T-cell (primary cell): ENCODE results near the gene TGIF1. TPM values are rescaled to one million over a fixed set of nuclear protein-coding genes. Genes with fewer than 3 reads are reported as not detected.

Experiments used
- ATAC-seq, 4 experiments: fragments of 200-7000 bp in 3 of 4; fragments of 150-1000 bp in 1 of 4; cut with Tn5 transposase; replicated peaks in 1 of 4; 1 replicate in 3 of 4; 2 replicates in 1 of 4; pipeline ENCODE4 v1.10.0; 2021; ENCODE audit warnings: moderate library complexity in 3 of 4, mild to moderate bottlenecking in 2 of 4, moderate number of reproducible peaks in 1 of 4
- CTCF ChIA-PET, 2 donors: fragments of 300-600 bp; sonication (Branson Sonifier 250); formaldehyde crosslinking; loops; one replicate each; lab custom pipeline; 2022; ENCODE audit warnings: antibody characterized with exemption in 2 of 2; lab: Charles Lee
- POLR2A ChIA-PET, 2 donors: fragments of 300-600 bp; sonication (Branson Sonifier 250); formaldehyde crosslinking; loops; one replicate each; lab custom pipeline; 2022; ENCODE audit warnings: antibody characterized with exemption in 2 of 2; lab: Charles Lee
- DNase-seq, 35 experiments: peaks; one replicate each; pipeline versions ENCODE4 v3.0.0 to v3.0.0-alpha.2; 2013 to 2023
- H3K27ac ChIP-seq: one replicate; pipeline ENCODE4 v1.5.1; 2013; ENCODE audit warnings: low read length
- H3K27me3 ChIP-seq, 2 experiments: replicated peaks in 1 of 2; 1 replicate in 1 of 2; 2 replicates in 1 of 2; pipeline versions ENCODE4 v1.6.1 to v1.7.0; 2013; ENCODE audit warnings: low read length in 1 of 2, mixed read lengths in 1 of 2; ENCODE audit not compliant: control insufficient read depth in 2 of 2, insufficient read depth in 2 of 2; ENCODE audit errors: extremely low read depth in 1 of 2
- H3K36me3 ChIP-seq, 2 donors: 1 replicate in 1 of 2; 2 replicates in 1 of 2; pipeline versions ENCODE4 v1.6.1 to v1.7.0; 2013; ENCODE audit warnings: low read length in 1 of 2; ENCODE audit not compliant: control insufficient read depth in 2 of 2, insufficient read depth in 1 of 2; ENCODE audit errors: extremely low read depth in 1 of 2
- H3K4me1 ChIP-seq, 2 experiments: 1 replicate in 1 of 2; 2 replicates in 1 of 2; pipeline versions ENCODE4 v1.6.1 to v1.7.0; 2013; ENCODE audit warnings: low read length in 2 of 2, mixed read lengths in 1 of 2; ENCODE audit not compliant: insufficient read depth in 2 of 2, control insufficient read depth in 1 of 2; ENCODE audit errors: extremely low read depth in 1 of 2
- H3K4me3 ChIP-seq, 2 donors: 1 replicate in 1 of 2; 2 replicates in 1 of 2; pipeline versions ENCODE4 v1.5.1 to v1.7.0; 2013; ENCODE audit warnings: mild to moderate bottlenecking in 2 of 2, low read length in 1 of 2, moderate library complexity in 1 of 2; ENCODE audit not compliant: control insufficient read depth in 1 of 2; ENCODE audit errors: extremely low read depth in 1 of 2
- H3K9me3 ChIP-seq: 2 replicates; pipeline ENCODE4 v1.7.0; 2013
- H3K27ac Mint-ChIP-seq, 2 donors: one replicate each; pipeline ENCODE4 v1.8.0; 2020 to 2021; ENCODE audit warnings: mild to moderate bottlenecking in 2 of 2, mixed read lengths in 2 of 2
- H3K27me3 Mint-ChIP-seq, 2 donors: one replicate each; pipeline ENCODE4 v1.8.0; 2021 to 2022; ENCODE audit warnings: mixed read lengths in 2 of 2
- H3K36me3 Mint-ChIP-seq: one replicate; pipeline ENCODE4 v1.8.0; 2021; ENCODE audit warnings: mixed read lengths
- H3K4me1 Mint-ChIP-seq, 3 donors: one replicate each; pipeline ENCODE4 v1.8.0; 2020 to 2022; ENCODE audit warnings: mixed read lengths in 3 of 3, mild to moderate bottlenecking in 1 of 3
- H3K4me3 Mint-ChIP-seq, 3 donors: one replicate each; pipeline ENCODE4 v1.8.0; 2020 to 2022; ENCODE audit warnings: mild to moderate bottlenecking in 3 of 3, mixed read lengths in 3 of 3, moderate library complexity in 3 of 3
- H3K9me3 Mint-ChIP-seq, 3 donors: one replicate each; pipeline ENCODE4 v1.8.0; 2020 to 2022; ENCODE audit warnings: mixed read lengths in 3 of 3
- WGBS: methylation state at CpG from one replicate; pipeline ENCODE4 v1.1.5; 2013; ENCODE audit warnings: missing lambda C conversion rate; ENCODE audit not compliant: insufficient coverage; 5-methylcytosine and 5-hydroxymethylcytosine counted together
- total RNA-seq, 35 experiments: library from RNA in 6 of 35; stranded (reverse) in 6 of 35; fragments of 120-200 nt in 1 of 35; gene quantifications; one replicate each; pipeline versions ENCODE4 v1.2.1 to v1.2.4 and lab custom pipeline; 2013 to 2026

The TGIF1 gene
- total RNA-seq (10 to 100 TPM; 40.5 to 90.5 (median 81.8) TPM), total RNA-seq (lab: John Stamatoyannopoulos, UW) (46.7 to 289 (median 116) reads per million in 29 experiments)
- 44.0 TPM for total RNA-seq (2013)

GRCh38 chr18:3450012-3450798, at the start of gene TGIF1:
Gene TGIF1 (plus strand): TSS chr18:3450172. CDS start chr18:3450490, 318 bp downstream.
- peaks cover 37 to 50% (median 43%) of the 10 kb centered on the region in 3 donors for H3K4me1 Mint-ChIP-seq
- Histone ChIP-seq H3K27me3 (no peaks in the 10 kb centered on the region), H3K9me3 (no peaks in the 10 kb centered on the region), H3K36me3 (no peaks in the 10 kb centered on the region), H3K4me3 (peak within 1 kb of the TSS; percentile 70 to 97), H3K4me1 (peaks cover 18 to 63% of the 10 kb centered on the region in 2 experiments), H3K27ac (peak within 1 kb of the TSS; percentile 100)
- ATAC-seq, result peak; percentile 10 to 26 (median 25)
- no peaks in the 10 kb centered on the region for H3K36me3 Mint-ChIP-seq
- POLR2A ChIA-PET, result interaction anchor here (0.7 to 1.2 kb wide), 5 partner anchors 8 to 178 kb away, joined by 3 to 10 read pairs (median 3); no protein-coding TSS in a partner anchor
- 1% methylated on average over 47 of the region's 71 CpGs for WGBS
- no peaks in the 10 kb centered on the region for H3K27me3 Mint-ChIP-seq
- peak within 1 kb of the TSS; percentile 99 for H3K27ac Mint-ChIP-seq
- peak; percentile 63 to 91 (median 82) for DNase-seq
- H3K4me3 Mint-ChIP-seq, result peak within 1 kb of the TSS; percentile 91 to 95 (median 94)
- CTCF ChIA-PET, result interaction anchor here in 1 of 2 donors (0.6 to 4.8 kb wide), 4 partner anchors 144 to 199 kb away, joined by 3 to 36 read pairs (median 4); no protein-coding TSS in a partner anchor
- H3K9me3 Mint-ChIP-seq, result no peaks in the 10 kb centered on the region

- ATAC-seq, result no peak
- ChIA-PET CTCF (interaction anchor here in 1 of 2 donors (0.7 kb wide), 1 partner anchor 50 kb away, joined by 4 read pairs; no protein-coding TSS in a partner anchor), POLR2A (interaction anchor here in 1 of 2 donors (0.6 kb wide), 1 partner anchor 136 kb away, joined by 3 read pairs; no protein-coding TSS in a partner anchor)
- Mint-ChIP-seq H3K4me3 (no peak overlapping the region), H3K27ac (no peak overlapping the region), H3K4me1 (peaks cover 11 to 16% (median 12%) of the 10 kb centered on the region in 3 donors), H3K27me3 (no peaks in the 10 kb centered on the region), H3K9me3 (peaks cover 0 to 11% (median 0%) of the 10 kb centered on the region in 3 donors), H3K36me3 (no peaks in the 10 kb centered on the region)
- Histone ChIP-seq H3K4me1 (peaks cover 4 to 5% of the 10 kb centered on the region in 2 experiments), H3K27ac (no peak overlapping the region), H3K4me3 (no peak overlapping the region), H3K9me3 (peaks cover 2% of the 10 kb centered on the region), H3K27me3 (no peaks in the 10 kb centered on the region), H3K36me3 (no peaks in the 10 kb centered on the region)
- WGBS, result no CpG with 5 or more reads among the region's 2 CpGs
- DNase-seq, result no peak
Observed at GRCh38 chr18:3400567-3401296, 49.2 kb upstream of the TGIF1 start.

- no CpG with 5 or more reads among the region's 5 CpGs for WGBS
- Mint-ChIP-seq H3K4me1 (peaks cover 19 to 25% (median 24%) of the 10 kb centered on the region in 3 donors), H3K27ac (no peak overlapping the region), H3K4me3 (no peak overlapping the region), H3K36me3 (no peaks in the 10 kb centered on the region), H3K27me3 (no peaks in the 10 kb centered on the region), H3K9me3 (peaks cover 0 to 11% (median 0%) of the 10 kb centered on the region in 3 donors)
- CTCF ChIA-PET, result interaction anchor here in 1 of 2 donors (1.0 to 1.4 kb wide), 2 partner anchors 51 to 52 kb away, joined by 3 to 5 read pairs; no protein-coding TSS in a partner anchor
- Histone ChIP-seq H3K9me3 (peaks cover 2% of the 10 kb centered on the region), H3K27ac (no peak overlapping the region), H3K4me1 (peaks cover 7 to 12% of the 10 kb centered on the region in 2 experiments), H3K4me3 (no peak overlapping the region), H3K27me3 (no peaks in the 10 kb centered on the region), H3K36me3 (no peaks in the 10 kb centered on the region)
- POLR2A ChIA-PET, result no interaction called here
- DNase-seq, result no peak
- ATAC-seq, result no peak
Observed at GRCh38 chr18:3401669-3402620, 48.0 kb upstream of the TGIF1 start.

- no peak overlapping the region for H3K27ac Mint-ChIP-seq
- peak in 1 of 35 experiments; percentile 19 for DNase-seq
- WGBS, result 86% methylated on average over 1 of the region's 1 CpG
- Histone ChIP-seq H3K4me1 (peaks cover 7 to 15% of the 10 kb centered on the region in 2 experiments), H3K27me3 (no peaks in the 10 kb centered on the region), H3K27ac (no peak overlapping the region), H3K9me3 (peaks cover 2% of the 10 kb centered on the region), H3K4me3 (no peak overlapping the region), H3K36me3 (no peaks in the 10 kb centered on the region)
- peak in 3 of 4 experiments; percentile 48 to 77 (median 70) for ATAC-seq
- no peak overlapping the region for H3K4me3 Mint-ChIP-seq
- ChIA-PET CTCF (interaction anchor here in 1 of 2 donors (0.6 to 1.4 kb wide), 2 partner anchors 51 to 191 kb away, joined by 3 to 5 read pairs; no protein-coding TSS in a partner anchor), POLR2A (no interaction called here)
- no peaks in the 10 kb centered on the region for H3K27me3 Mint-ChIP-seq
- no peaks in the 10 kb centered on the region for H3K36me3 Mint-ChIP-seq
- H3K9me3 Mint-ChIP-seq, result peaks cover 0 to 11% (median 0%) of the 10 kb centered on the region in 3 donors
- H3K4me1 Mint-ChIP-seq, result peaks cover 19 to 28% (median 25%) of the 10 kb centered on the region in 3 donors
Observed at GRCh38 chr18:3402982-3403451, 47.0 kb upstream of the TGIF1 start.

GRCh38 chr18:3405713-3406112, 44.3 kb upstream of the TGIF1 start:
- ATAC-seq, result peak in 1 of 4 experiments; percentile 95
- Mint-ChIP-seq H3K4me3 (no peak overlapping the region), H3K36me3 (no peaks in the 10 kb centered on the region), H3K27ac (peak overlapping the region; percentile 23 to 59), H3K9me3 (peaks cover 0 to 4% (median 0%) of the 10 kb centered on the region in 3 donors), H3K27me3 (no peaks in the 10 kb centered on the region), H3K4me1 (peaks cover 19 to 28% (median 25%) of the 10 kb centered on the region in 3 donors)
- WGBS, result no CpG with 5 or more reads among the region's 3 CpGs
- H3K9me3 ChIP-seq, result peaks cover 2% of the 10 kb centered on the region
- H3K4me1 ChIP-seq, result peaks cover 7 to 15% of the 10 kb centered on the region in 2 experiments
- H3K27ac ChIP-seq, result no peak overlapping the region
- no peaks in the 10 kb centered on the region for H3K27me3 ChIP-seq
- ChIA-PET CTCF (no interaction called here), POLR2A (no interaction called here)
- DNase-seq, result peak in 1 of 35 experiments; percentile 29
- H3K4me3 ChIP-seq, result no peak overlapping the region
- no peaks in the 10 kb centered on the region for H3K36me3 ChIP-seq
